H54 (cell line): ENCODE results near the gene CDHR3.
A peak's percentile ranks its signal among the peaks of the same experiment; 100 is the strongest.

Experiments used
- DNase-seq: peaks from one replicate; pipeline ENCODE4 v3.0.0; 2011; ENCODE audit warnings: low spot score, mixed read lengths; ENCODE audit not compliant: insufficient read length
- FAIRE-seq: peaks from 3 replicates; lab custom pipeline; 2011; peaks lifted over from hg19 to GRCh38; lab: Jason Lieb, UNC
- POLR2A ChIP-seq: IDR thresholded peaks from 2 replicates; pipeline ENCODE4 v1.6.1; 2011; ENCODE audit warnings: low read depth, mild to moderate bottlenecking, low read length

CDHR3 gene

DNA sequence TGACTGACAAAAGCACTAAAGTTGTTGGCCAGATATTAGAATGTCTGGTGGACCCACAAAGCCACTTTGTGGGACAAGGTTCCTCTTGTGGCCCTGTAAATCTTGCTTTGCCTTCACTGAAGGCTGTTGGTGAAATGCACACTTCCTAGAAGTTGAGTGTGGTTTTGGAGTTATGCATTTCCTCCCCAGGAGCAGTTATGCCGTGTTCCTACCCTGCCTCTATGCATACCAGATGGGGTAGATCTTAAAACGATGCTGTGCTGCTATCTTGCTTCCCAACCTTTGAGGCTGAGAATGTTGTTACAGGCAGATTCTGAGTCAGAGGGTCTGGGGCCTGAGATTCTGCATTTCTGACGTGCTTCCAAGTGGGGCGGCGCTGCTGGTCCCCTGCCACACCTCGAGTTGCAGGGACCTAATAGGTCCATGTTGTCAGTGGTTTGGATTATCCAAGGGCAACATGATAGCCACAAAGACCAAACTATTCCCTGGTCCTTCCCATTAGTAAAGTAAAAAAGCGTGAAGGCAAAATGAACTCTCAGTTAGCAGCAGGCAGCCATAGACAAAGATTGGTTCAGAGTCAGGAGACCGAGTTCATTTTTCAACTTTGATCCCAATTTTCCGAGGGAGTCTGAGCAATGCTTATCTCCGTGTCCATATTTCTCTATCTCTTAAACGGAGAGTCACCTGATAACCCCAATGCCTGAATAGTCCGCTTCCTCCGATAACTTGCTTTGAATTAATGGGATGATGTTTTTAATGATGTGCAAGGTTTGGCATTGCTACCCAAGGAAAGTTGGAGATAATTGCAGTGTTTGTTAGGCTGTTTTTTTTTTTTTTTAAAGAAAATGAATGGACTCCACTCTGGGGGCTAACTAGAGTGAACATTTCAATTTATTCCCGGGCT, 55.8 kb downstream of the CDHR3 start:
- no peak for DNase-seq
- FAIRE-seq = no peak
- no peak for TF ChIP-seq POLR2A

DNA sequence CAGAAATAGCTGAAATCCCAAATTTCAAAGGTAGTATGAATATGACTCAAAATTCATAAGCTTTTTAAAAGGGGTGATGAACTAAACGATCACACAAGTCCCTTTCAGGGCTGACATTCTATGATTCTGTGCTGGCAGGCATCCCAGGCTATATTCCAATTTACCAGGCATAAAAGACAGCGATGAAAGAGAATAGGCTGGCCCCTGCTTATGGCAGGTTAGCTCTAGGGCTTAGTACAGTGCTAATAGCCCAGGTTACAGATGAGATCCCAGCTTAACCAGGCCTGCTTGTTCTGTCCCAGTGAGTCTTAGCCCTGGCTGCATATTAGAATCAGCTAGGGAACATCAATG, 56.4 kb downstream of the CDHR3 start:
- DNase-seq (no peak), FAIRE-seq (no peak)
- TF ChIP-seq POLR2A = no peak

DNA sequence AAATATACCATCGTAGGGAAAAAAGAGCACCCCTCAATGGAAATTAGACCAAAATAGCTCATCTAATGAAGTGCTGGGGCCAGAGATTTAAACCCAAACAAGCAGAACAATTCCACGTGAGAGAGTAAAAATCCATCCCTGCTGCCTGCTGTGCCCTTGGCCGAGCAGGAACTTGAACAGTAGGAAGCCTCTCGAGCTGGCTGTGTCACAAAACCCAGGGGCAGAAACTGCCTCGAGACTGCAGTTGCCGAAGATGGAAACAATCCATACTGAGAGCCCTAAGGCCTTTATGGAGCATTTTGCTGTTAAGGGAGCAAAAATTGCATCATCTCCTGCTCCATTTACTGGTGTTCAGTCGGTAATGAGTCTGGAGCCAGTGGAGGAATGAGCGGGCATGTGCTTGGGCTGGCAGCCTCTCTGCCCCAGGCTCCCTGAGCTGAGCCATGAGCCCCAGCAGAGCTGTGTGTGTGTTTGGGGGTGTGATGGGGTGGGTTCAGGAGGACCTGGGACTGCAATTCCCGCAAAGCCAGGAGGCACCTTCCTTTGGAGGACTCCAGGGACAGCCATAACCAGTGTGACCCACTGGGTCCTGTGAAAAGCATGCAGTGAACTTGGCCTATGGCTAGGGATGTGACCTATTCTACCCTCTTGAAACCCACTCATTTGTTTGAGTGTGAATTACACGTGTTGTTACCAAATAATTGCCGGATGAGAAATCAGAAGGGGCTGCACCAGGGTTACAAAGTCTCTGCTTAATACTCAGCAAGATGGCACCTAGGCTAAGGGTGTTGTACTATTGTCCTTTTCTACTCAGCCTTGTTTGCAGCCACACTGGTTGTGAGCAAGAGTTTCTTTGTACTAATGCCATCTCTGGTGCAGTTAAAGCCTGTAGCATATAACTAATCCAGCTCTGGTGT, 58.3 kb downstream of the CDHR3 start:
- FAIRE-seq (no peak), DNase-seq (peak; percentile 24)
- no peak for TF ChIP-seq POLR2A

DNA sequence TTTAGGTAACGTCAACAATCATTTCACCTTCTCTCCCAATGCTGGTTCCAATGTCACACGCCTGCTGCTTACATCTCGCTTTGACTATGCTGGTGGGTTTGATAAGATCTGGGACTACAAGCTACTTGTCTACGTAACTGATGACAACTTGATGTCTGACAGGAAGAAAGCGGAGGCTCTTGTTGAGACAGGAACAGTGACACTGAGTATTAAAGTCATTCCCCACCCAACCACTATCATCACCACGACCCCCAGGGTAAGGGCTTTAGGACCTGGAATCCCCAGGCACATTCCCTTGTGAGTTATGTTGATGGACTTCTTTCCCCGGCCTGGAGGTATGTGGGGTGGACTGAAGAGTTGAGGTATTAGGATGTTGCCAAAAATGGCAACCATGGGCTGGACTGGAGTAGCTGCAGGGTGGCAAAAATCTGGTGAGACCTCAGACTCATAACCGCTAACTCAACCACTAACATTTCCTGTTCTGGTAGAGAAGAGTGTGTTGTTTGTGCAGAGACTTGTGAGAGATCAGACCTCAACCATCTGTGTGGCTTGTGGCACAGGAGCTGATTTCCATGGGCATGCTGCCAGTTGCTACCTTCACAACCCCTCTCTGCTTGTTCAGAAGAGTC, 59.2 kb downstream of the CDHR3 start:
- no peak for FAIRE-seq
- no peak for TF ChIP-seq POLR2A
- DNase-seq = no peak

DNA sequence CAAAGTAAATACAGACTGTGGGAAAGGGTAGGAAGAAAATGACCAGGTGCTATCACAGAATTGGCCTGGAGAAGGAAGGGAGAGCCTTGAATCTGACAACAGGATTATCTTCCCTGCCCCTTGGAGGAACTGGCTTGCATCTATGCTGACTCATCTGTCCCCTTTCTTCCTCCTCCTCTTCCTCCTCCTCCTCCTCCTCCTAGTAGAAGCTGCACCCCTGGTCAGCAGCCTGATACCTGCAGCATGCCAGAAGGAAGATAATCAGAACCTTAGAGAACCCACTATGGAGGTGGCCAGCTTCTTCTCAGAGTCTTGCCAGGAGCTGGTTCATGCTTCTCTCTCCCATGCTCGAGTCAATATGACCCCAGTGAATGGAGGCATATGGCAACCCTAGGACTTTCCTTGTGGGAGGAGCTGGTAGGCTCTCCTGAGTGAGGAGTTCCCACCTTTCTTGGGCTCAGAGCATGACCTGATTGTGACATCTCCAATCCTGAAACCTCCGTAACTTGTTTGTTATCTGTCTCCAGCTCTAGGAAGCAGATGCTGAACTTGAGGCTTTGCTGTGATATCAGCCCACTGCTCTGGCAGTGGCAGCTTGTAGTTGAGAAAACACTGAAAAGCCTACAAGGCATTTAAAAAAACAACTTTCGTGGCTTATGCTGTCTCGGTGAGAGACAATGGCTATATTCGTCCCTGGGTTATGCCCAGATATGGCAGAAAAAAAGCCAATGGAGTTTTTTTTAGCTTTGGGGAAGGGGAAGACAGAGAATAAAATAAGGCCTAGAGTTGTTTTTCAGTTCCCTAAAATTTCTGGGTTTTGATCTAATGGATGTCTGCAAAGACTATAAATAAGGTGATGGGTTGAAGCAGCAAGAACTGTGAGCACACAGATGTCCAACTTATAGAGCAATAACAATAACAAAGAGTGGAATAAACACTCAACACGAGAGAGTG, 60.6 kb downstream of the CDHR3 start:
- TF ChIP-seq POLR2A = no peak
- DNase-seq (no peak), FAIRE-seq (no peak)

DNA sequence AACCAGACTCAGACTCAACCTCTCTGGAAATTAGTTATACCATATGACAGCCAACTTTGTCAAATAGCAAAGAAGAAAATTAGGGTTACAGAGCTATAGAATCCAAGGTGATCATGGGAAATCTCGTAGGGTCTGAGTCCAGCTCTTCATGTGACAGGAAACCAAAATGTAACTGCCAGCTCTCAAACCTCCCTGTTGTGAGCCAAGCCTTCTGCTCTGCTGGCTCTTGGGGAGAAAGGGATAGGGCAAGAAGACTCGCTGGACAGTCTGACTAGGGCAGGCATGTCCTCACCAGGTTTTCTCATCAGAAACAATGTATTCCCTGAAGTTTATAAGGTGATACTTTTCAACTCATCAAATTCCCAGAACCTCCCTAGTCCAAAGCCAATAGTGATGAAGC, 63.0 kb downstream of the CDHR3 start:
- DNase-seq (no peak), FAIRE-seq (no peak)
- TF ChIP-seq POLR2A = no peak

DNA sequence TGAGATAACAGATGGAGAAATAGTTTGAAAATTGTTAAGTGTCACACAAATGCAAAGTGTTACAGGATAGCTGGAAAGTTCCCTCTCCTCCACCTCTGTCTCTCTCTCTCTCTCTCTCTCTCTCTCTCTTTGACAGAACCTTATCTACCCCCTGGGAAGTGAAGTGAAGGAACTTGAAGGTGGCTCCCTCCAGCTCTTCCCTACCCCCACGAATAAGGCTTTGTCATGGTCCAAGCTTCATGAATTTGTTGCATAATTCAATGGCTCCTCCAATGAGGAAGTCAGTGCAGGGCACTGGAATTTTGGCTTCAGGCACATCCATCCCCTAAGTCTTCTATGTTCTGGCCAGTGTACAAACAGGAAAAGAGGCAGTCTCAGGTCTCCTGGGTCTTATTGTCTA, 66.4 kb downstream of the CDHR3 start:
- DNase-seq = no peak
- TF ChIP-seq POLR2A = no peak
- no peak for FAIRE-seq

DNA sequence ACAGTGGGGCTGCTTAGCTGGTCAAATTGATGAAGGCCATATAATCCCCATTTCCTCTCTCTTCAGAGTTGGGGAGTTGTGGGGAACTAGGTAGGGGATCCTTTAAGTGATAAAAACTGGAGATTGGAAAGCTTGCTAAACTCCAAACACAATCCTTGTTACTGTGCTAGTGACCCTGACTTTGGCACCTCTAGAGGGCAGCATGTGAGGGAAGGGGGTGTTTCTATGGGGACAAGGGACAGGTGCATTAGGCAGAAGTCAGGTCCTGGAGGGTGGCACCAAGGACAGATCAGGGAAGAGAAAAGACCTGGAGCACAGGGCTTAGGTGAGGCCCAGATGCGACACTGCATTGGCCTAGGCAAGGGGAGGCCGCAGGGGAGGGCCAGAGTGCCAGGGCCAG, 66.9 kb downstream of the CDHR3 start:
- no peak for FAIRE-seq
- no peak for TF ChIP-seq POLR2A

DNA sequence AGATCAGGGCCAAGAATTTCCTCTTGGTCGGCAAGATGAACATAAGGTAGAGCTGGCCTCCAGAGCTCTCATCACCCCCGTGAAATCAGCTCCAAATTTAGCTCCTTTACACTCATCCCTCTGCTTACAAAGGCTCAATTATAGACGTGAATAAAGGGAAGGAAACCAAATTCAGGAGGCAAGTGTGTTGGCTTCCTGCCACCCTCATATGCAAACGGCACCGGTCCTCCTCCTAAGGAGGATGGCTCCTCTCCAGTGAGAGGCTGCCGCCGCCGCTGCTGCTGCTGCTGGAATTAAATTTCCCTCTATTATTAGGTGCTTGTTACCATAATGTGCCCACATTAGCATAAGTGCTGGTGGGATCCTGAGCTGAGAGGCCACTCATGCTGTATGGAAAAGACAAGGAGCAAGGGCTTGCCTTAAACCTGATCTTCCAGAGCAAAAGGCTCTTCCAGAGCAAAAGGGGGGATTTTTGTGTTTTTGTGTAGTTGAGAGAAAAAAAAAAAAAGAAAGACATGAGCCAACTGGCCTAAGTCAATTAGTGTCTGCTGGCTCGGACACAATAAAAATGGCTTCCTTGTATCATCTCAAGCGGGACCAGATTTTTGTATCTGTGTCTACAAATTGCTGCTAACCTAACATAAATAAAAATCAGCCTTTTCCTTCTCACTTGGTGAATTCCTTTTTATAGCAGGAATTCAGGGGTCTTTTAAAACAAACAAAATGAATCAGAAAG, 68.4 kb downstream of the CDHR3 start:
- no peak for TF ChIP-seq POLR2A
- DNase-seq (no peak), FAIRE-seq (no peak)

More for the DNA sequence above, 66.9 kb downstream of the CDHR3 start:
- DNase-seq = no peak

DNA sequence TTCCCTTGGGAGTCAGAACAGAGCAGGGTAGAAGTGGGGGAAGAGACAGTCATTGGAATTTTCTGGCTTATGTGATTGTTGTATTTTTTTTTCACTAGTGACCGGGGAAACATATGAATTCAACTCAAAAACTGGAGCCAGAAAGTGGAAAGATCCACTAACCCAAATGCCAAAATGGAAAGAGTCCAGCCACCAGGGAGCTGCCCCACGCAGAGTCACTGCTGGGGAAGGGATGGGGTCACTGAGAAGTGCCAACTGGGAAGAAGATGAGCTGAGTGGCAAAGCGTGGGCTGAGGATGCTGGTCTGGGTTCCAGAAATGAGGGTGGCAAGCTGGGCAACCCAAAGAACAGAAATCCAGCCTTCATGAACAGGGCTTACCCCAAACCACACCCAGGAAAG, 69.2 kb downstream of the CDHR3 start:
- DNase-seq (no peak), FAIRE-seq (no peak)
- no peak for TF ChIP-seq POLR2A

DNA sequence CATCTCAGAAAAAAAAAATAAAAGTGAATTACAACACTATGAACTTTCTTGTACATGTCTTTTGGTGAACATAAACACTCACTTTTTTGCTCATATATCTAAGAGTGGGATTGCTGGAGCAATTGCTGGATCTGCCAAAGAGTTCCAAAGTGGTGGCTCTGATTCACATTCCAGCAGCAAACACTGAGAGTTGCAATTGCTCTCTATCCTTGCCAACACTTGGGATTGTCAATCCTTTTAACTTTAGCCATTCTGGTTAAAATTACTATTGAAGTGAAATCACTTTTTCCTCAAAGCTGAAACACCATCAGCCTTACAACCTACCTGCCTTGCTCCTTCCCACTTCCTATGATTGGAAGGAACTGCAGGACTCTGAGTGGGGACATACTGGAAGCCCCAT, 70.7 kb downstream of the CDHR3 start:
- TF ChIP-seq POLR2A = no peak
- FAIRE-seq = no peak
- no peak for DNase-seq

DNA sequence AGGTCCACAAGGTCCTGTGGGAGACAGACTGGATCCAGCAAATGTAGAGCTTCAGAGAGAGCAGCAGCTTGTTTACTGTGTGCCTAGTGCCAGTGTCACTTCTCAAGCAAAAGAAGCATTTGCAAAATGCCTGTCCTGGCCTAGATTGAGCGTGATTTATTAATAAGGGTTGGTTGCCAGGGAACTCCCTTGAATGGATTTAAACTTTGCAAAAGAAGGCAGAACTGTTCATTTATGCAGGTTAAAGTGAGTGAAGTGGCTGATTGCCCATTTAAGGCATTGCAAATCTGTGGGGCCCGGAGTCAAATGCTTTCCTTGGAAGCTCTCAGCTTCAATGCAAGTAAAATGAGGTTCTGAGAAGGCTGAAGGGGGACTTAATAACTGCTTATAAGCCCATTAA, 71.3 kb downstream of the CDHR3 start:
- TF ChIP-seq POLR2A = no peak
- FAIRE-seq (no peak), DNase-seq (no peak)

DNA sequence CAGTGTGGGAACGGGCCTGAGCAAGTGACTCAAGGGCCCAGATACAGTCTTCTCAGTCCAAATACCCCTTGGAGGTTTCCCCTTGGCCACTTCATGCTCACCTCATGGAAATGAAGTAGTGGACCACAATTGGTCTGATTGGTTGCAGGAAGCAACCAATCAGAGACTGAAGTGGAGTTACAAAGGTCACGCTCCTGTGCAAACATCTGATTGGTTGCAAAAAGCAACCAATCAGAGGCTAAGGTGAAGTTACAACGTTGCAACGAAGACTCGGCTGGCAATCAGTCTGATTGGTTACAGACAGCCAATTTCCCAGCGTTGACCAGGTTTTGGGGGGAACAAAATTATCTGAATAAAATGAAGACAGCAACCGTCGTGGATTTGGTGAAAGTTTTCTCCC, 72.5 kb downstream of the CDHR3 start:
- FAIRE-seq (no peak), DNase-seq (no peak)
- TF ChIP-seq POLR2A = no peak
